ENCODE measurements around the gene LHFPL2.

The LHFPL2 gene

DNA sequence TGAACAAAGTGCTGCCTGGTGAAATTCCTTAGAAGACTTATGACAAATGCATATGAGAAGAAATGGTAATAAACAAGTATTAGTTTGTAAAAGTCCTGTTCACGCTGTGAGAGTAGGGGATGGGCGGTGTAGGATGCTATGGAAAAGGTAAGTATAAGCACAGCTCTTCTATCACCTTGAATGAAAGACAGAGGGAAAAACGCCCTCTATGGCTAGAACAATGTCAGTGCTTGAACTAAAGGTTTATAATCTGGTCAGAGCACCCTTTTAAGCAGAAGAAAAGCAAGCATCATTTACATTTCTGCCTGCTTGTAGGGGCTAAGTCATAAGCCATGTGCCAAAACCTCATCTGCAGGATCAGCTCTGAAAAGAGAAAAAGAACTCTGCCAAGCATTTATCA lies 115.2 kb downstream of the LHFPL2 start:
- peaks cover 82% of the 10 kb centered on the region for H3K79me2 ChIP-seq (ENCODE audit: insufficient read depth, low read length)
- H3K9ac ChIP-seq (ENCODE audit: low read length) = no peak overlapping the region
- H3K27ac ChIP-seq (ENCODE audit: low read depth, low read length) = no peak overlapping the region
- no peak overlapping the region for H3K4me3 ChIP-seq (ENCODE audit: insufficient read depth, low read length, poor library complexity, severe bottlenecking)
- 0 out of 2 replicates have a peak, but pooled peaks cover 3% of the 10 kb centered on the region for H3F3A ChIP-seq (ENCODE audit: insufficient read depth)
- no peaks in the 10 kb centered on the region for H3K9me2 ChIP-seq (replicated peaks; ENCODE audit: insufficient read depth, low read length)
- no peaks in the 10 kb centered on the region for H3K36me3 ChIP-seq (ENCODE audit: low read length)
- TF ChIP-seq EZH2phosphoT487 (conservative IDR thresholded peaks at IDR 0.05; ENCODE audit: low read length) = no peak
- TF ChIP-seq, protein P1, sequence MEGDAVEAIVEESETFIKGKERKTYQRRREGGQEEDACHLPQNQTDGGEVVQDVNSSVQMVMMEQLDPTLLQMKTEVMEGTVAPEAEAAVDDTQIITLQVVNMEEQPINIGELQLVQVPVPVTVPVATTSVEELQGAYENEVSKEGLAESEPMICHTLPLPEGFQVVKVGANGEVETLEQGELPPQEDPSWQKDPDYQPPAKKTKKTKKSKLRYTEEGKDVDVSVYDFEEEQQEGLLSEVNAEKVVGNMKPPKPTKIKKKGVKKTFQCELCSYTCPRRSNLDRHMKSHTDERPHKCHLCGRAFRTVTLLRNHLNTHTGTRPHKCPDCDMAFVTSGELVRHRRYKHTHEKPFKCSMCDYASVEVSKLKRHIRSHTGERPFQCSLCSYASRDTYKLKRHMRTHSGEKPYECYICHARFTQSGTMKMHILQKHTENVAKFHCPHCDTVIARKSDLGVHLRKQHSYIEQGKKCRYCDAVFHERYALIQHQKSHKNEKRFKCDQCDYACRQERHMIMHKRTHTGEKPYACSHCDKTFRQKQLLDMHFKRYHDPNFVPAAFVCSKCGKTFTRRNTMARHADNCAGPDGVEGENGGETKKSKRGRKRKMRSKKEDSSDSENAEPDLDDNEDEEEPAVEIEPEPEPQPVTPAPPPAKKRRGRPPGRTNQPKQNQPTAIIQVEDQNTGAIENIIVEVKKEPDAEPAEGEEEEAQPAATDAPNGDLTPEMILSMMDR (IDR thresholded peaks at IDR 0.05; ENCODE audit: insufficient read depth, low read length, poor library complexity, severe bottlenecking) = peak; percentile 27
- H3K4me2 ChIP-seq (ENCODE audit: low read depth, low read length, poor library complexity, severe bottlenecking) = no peak overlapping the region
- H2AFZ ChIP-seq (ENCODE audit: low read depth, low read length, severe bottlenecking) = no peak overlapping the region
- H3K9me3 ChIP-seq (ENCODE audit: insufficient read depth, low read length) = no peaks in the 10 kb centered on the region
- H3K27me3 ChIP-seq (ENCODE audit: low read length) = no peaks in the 10 kb centered on the region
- H4K20me1 ChIP-seq (ENCODE audit: low read depth, low read length) = no peaks in the 10 kb centered on the region; the same call in 1 of the 2 replicates

DNA sequence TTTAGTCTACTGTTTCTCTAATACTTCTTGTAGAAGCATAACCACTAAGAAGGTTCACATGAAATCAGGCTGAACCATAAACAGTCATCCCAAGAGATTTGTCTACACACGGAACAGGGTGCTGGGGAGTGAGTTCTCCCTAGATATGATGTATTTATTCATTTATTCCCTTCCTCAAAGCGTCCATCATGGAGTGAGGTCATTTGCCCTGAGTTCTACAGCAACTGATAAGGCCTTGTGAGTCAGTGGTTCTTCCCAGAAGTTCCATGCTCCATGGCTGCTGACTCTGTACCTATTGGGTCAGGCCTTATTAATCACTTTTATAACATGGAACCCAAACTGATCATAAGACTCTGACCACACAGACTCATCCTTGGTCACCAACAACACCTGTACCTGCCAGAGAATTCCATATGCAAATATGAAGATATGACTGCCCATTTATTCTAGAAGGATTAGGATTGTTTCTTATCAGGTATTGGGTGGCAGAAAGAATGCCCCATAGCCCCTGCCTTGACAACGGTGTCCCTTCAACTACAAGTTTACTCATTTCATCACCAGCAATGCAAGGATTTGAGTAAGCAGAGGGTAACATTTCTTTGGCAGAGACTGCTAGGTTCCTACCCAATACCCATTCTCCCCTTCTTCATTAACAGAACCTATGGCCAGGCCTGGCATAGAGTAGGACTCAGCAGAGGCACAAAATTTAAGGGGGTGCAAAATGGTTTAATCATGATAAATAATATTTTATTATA lies 118.1 kb downstream of the LHFPL2 start:
- no peaks in the 10 kb centered on the region for H3K9me3 ChIP-seq (ENCODE audit: insufficient read depth, low read length)
- no peak for TF ChIP-seq EZH2phosphoT487 (conservative IDR thresholded peaks at IDR 0.05; ENCODE audit: low read length)
- TF ChIP-seq, protein P1 (IDR thresholded peaks at IDR 0.05; ENCODE audit: insufficient read depth, low read length, poor library complexity, severe bottlenecking) = no peak
- no peaks in the 10 kb centered on the region for H3K36me3 ChIP-seq (ENCODE audit: low read length)
- peaks cover 81% of the 10 kb centered on the region for H3K79me2 ChIP-seq (ENCODE audit: insufficient read depth, low read length)
- H3K27ac ChIP-seq (ENCODE audit: low read depth, low read length) = no peak overlapping the region
- H3K4me2 ChIP-seq (ENCODE audit: low read depth, low read length, poor library complexity, severe bottlenecking) = no peak overlapping the region
- H3F3A ChIP-seq (ENCODE audit: insufficient read depth) = 0 out of 2 replicates have a peak, but pooled peaks cover 3% of the 10 kb centered on the region
- no peak overlapping the region for H3K4me3 ChIP-seq (ENCODE audit: insufficient read depth, low read length, poor library complexity, severe bottlenecking)
- no peak overlapping the region for H3K9ac ChIP-seq (ENCODE audit: low read length)
- no peaks in the 10 kb centered on the region; the same call in 1 of the 2 replicates for H4K20me1 ChIP-seq (ENCODE audit: low read depth, low read length)
- H3K9me2 ChIP-seq (replicated peaks; ENCODE audit: insufficient read depth, low read length) = no peaks in the 10 kb centered on the region
- H2AFZ ChIP-seq (ENCODE audit: low read depth, low read length, severe bottlenecking) = no peak overlapping the region
- no peaks in the 10 kb centered on the region for H3K27me3 ChIP-seq (ENCODE audit: low read length)

DNA sequence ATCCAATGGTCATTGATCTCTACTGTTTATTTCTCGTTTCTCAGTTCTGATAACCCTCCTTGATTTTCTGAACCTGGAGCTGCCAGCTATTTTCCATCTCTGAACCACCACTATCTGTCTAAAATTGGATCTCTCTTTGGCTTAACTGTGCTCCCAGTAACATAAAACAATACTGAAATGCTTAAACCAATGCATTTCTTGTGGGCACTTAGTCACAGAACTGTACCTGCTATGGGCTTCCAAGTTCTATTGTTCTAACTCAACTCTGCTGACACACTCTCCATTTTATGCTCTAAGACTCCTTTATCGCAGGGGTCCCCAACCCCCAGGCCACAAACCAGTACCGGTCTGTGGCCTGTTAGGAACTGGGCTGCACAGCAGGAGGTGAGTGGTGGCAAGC lies 120.6 kb downstream of the LHFPL2 start:
- TF ChIP-seq, protein P1 (IDR thresholded peaks at IDR 0.05; ENCODE audit: insufficient read depth, low read length, poor library complexity, severe bottlenecking) = no peak
- TF ChIP-seq EZH2phosphoT487 (conservative IDR thresholded peaks at IDR 0.05; ENCODE audit: low read length) = no peak
- H3F3A ChIP-seq (ENCODE audit: insufficient read depth) = 0 out of 2 replicates have a peak, but pooled peaks cover 3% of the 10 kb centered on the region
- H3K27me3 ChIP-seq (ENCODE audit: low read length) = no peaks in the 10 kb centered on the region
- H3K9ac ChIP-seq (ENCODE audit: low read length) = no peak overlapping the region
- H3K36me3 ChIP-seq (ENCODE audit: low read length) = no peaks in the 10 kb centered on the region
- H2AFZ ChIP-seq (ENCODE audit: low read depth, low read length, severe bottlenecking) = no peak overlapping the region
- H4K20me1 ChIP-seq (ENCODE audit: low read depth, low read length) = no peaks in the 10 kb centered on the region; the same call in 1 of the 2 replicates
- no peaks in the 10 kb centered on the region for H3K9me3 ChIP-seq (ENCODE audit: insufficient read depth, low read length)
- no peak overlapping the region for H3K27ac ChIP-seq (ENCODE audit: low read depth, low read length)
- no peak overlapping the region for H3K4me3 ChIP-seq (ENCODE audit: insufficient read depth, low read length, poor library complexity, severe bottlenecking)
- H3K4me2 ChIP-seq (ENCODE audit: low read depth, low read length, poor library complexity, severe bottlenecking) = no peak overlapping the region
- H3K9me2 ChIP-seq (replicated peaks; ENCODE audit: insufficient read depth, low read length) = no peaks in the 10 kb centered on the region
- peaks cover 76% of the 10 kb centered on the region for H3K79me2 ChIP-seq (ENCODE audit: insufficient read depth, low read length)
